HepG2 (cell line): ENCODE results near the gene CDKN2C. TPM values are rescaled to one million over a fixed set of nuclear protein-coding genes. Genes with fewer than 3 reads are reported as not detected.
A peak's percentile ranks its signal among the peaks of the same experiment; 100 is the strongest.

Experiments used
- ARNT ChIP-seq: fragments of 450-650 bp; IDR thresholded peaks from 2 replicates; pipeline ENCODE4 v1.6.1; 2017
- BCLAF1 ChIP-seq: fragments of 450-650 bp; IDR thresholded peaks from 2 replicates; pipeline ENCODE4 v1.6.1; 2017; ENCODE audit warnings: mild to moderate bottlenecking
- EP300 ChIP-seq, 3 experiments: sonication (generic) in 1 of 3; formaldehyde crosslinking in 1 of 3; IDR thresholded peaks; 2 replicates each; pipeline versions ENCODE4 v1.5.1 to v1.6.1; 2011 to 2020; ENCODE audit warnings: low read depth in 2 of 3, low read length in 2 of 3, borderline replicate concordance in 1 of 3, improper control_type of control experiment in 1 of 3, mild to moderate bottlenecking in 1 of 3, missing genetic modification reagents in 1 of 3, moderate library complexity in 1 of 3
- GATAD1 ChIP-seq: IDR thresholded peaks from 2 replicates; pipeline ENCODE4 v1.6.1; 2016; ENCODE audit warnings: missing genetic modification reagents, missing compliant biosample characterization
- MED1 ChIP-seq: sonication (generic); formaldehyde crosslinking; IDR thresholded peaks from 2 replicates; pipeline ENCODE4 v1.4.0; 2020; ENCODE audit warnings: missing genetic modification reagents
- MED13 ChIP-seq: sonication (generic); formaldehyde crosslinking; IDR thresholded peaks from 2 replicates; pipeline ENCODE4 v1.5.0; 2020; ENCODE audit warnings: missing genetic modification reagents
- MED8 ChIP-seq: sonication (generic); formaldehyde crosslinking; IDR thresholded peaks from 2 replicates; pipeline ENCODE4 v1.8.1; 2023; ENCODE audit warnings: mild to moderate bottlenecking, missing genetic modification reagents; ENCODE audit not compliant: insufficient replicate concordance
- MXD4 ChIP-seq: IDR thresholded peaks from 2 replicates; pipeline ENCODE4 v1.6.1; 2016; ENCODE audit warnings: mild to moderate bottlenecking, missing biosample characterization, missing genetic modification reagents
- NFYC ChIP-seq: IDR thresholded peaks from 2 replicates; pipeline ENCODE4 v1.6.1; 2016; ENCODE audit warnings: missing genetic modification reagents, missing compliant biosample characterization
- TFDP2 ChIP-seq: sonication (generic); formaldehyde crosslinking; IDR thresholded peaks from 2 replicates; pipeline ENCODE4 v1.4.0; 2020; ENCODE audit warnings: missing genetic modification reagents
- THRA ChIP-seq: sonication (generic); formaldehyde crosslinking; IDR thresholded peaks from 2 replicates; pipeline ENCODE4 v1.4.0; 2020; ENCODE audit warnings: missing genetic modification reagents, borderline replicate concordance
- TOE1 ChIP-seq: sonication (generic); formaldehyde crosslinking; IDR thresholded peaks from 2 replicates; pipeline ENCODE4 v1.4.0; 2020; ENCODE audit warnings: mild to moderate bottlenecking, missing genetic modification reagents
- ZBTB25 ChIP-seq: IDR thresholded peaks from 2 replicates; pipeline ENCODE4 v1.6.1; 2018; ENCODE audit warnings: missing genetic modification reagents
- ZBTB37 ChIP-seq: sonication (generic); formaldehyde crosslinking; IDR thresholded peaks from 2 replicates; pipeline ENCODE4 v1.4.0; 2020; ENCODE audit warnings: mild to moderate bottlenecking, missing genetic modification reagents
- ZMAT3 ChIP-seq: sonication (generic); formaldehyde crosslinking; conservative IDR thresholded peaks from 2 replicates; pipeline ENCODE4 v1.7.0; 2021; ENCODE audit warnings: missing genetic modification reagents
- ZNF17 ChIP-seq: sonication (generic); formaldehyde crosslinking; IDR thresholded peaks from 2 replicates; pipeline ENCODE4 v1.5.0; 2020; ENCODE audit warnings: mild to moderate bottlenecking, missing genetic modification reagents
- ZNF382 ChIP-seq: sonication (generic); formaldehyde crosslinking; IDR thresholded peaks from 2 replicates; pipeline ENCODE4 v1.5.0; 2020; ENCODE audit warnings: missing genetic modification reagents, mild to moderate bottlenecking, borderline replicate concordance
- ZNF567 ChIP-seq: sonication (generic); formaldehyde crosslinking; IDR thresholded peaks from 2 replicates; pipeline ENCODE4 v1.8.1; 2023; ENCODE audit warnings: mild to moderate bottlenecking, missing genetic modification reagents, borderline replicate concordance
- ZNF615 ChIP-seq: sonication (generic); formaldehyde crosslinking; IDR thresholded peaks from 2 replicates; pipeline ENCODE4 v1.5.0; 2020; ENCODE audit warnings: mild to moderate bottlenecking, missing genetic modification reagents, borderline replicate concordance
- ZNF616 ChIP-seq: sonication (generic); formaldehyde crosslinking; IDR thresholded peaks from 2 replicates; pipeline ENCODE4 v1.5.0; 2020; ENCODE audit warnings: low read depth, mild to moderate bottlenecking, missing genetic modification reagents
- ZNF782 ChIP-seq: sonication (generic); formaldehyde crosslinking; IDR thresholded peaks from 2 replicates; pipeline ENCODE4 v1.4.0; 2020; ENCODE audit warnings: missing genetic modification reagents, mild to moderate bottlenecking, borderline replicate concordance
- ZSCAN9 ChIP-seq: IDR thresholded peaks from 2 replicates; pipeline ENCODE4 v1.6.1; 2016; ENCODE audit warnings: borderline replicate concordance
- polyA plus RNA-seq, 8 experiments: library from polyadenylated mRNA; depleted of rRNA in 3 of 8; stranded (reverse) in 7 of 8; unstranded in 1 of 8; fragments of >200 nt; fragmentation: Illumina TruSeq in 4 of 8; extraction: Trizol in 4 of 8; gene quantifications; 2 replicates each; pipeline versions ENCODE4 v1.2.1 to v1.2.3, GENCODE V29; 2011 to 2016; ENCODE audit warnings: low read depth in 4 of 8, missing spikeins in 1 of 8, mixed read lengths in 1 of 8; ENCODE audit not compliant: insufficient read depth in 1 of 8
- total RNA-seq, 5 experiments: library from RNA; depleted of rRNA; stranded (reverse); fragments of >200 nt; fragmentation: Illumina TruSeq; extraction: Trizol; gene quantifications; 2 replicates each; pipeline ENCODE4 v1.2.3, GENCODE V29; 2016; ENCODE audit warnings: low read depth in 1 of 5

The CDKN2C gene
- total and polyA plus RNA-seq, 2 of the 13 experiments (the other 11 are each of a cell fraction or from before 2014, with no cell fraction given) = 7.8 to 13.7 TPM

GRCh38 chr1:50967416-50968157 lies 2.5 kb upstream of the CDKN2C start (continued):
- TF ChIP-seq ZMAT3 (CRISPR knock-in tag) (no peak), TOE1 (no peak), ZSCAN9 (CRISPR knock-in tag) (0 out of 2 replicates have a peak, but pooled peaks have one; percentile 62), MXD4 (CRISPR knock-in tag) (0 out of 2 replicates have a peak, but pooled peaks have one; percentile 47), EP300 (IDR thresholded peaks at IDR 0.05; ENCODE audit: low read depth in 2 of 2, low read length in 2 of 2) (no peak), EP300 (CRISPR knock-in tag; IDR thresholded peaks at IDR 0.05; ENCODE audit: borderline replicate concordance) (no peak), MED8 (no peak), ZNF616 (no peak; the same call in 1 of the 2 replicates), MED13 (CRISPR knock-in tag) (no peak), ZNF782 (CRISPR knock-in tag) (no peak), THRA (CRISPR knock-in tag) (no peak), TFDP2 (CRISPR knock-in tag) (no peak; the same call in 1 of the 2 replicates), BCLAF1 (no peak), ZBTB37 (CRISPR knock-in tag) (no peak), ZBTB25 (CRISPR knock-in tag) (0 out of 2 replicates have a peak, but pooled peaks have one; percentile 46), ARNT (no peak), ZNF567 (CRISPR knock-in tag) (no peak), ZNF382 (CRISPR knock-in tag) (no peak), MED1 (CRISPR knock-in tag) (no peak), ZNF615 (CRISPR knock-in tag) (0 out of 2 replicates have a peak, but pooled peaks have one; percentile 55), NFYC (CRISPR knock-in tag) (no peak), ZNF17 (CRISPR knock-in tag) (no peak), GATAD1 (CRISPR knock-in tag) (no peak)
